ENCODE results near the gene KRTAP20-3.

KRTAP20-3 gene

DNA sequence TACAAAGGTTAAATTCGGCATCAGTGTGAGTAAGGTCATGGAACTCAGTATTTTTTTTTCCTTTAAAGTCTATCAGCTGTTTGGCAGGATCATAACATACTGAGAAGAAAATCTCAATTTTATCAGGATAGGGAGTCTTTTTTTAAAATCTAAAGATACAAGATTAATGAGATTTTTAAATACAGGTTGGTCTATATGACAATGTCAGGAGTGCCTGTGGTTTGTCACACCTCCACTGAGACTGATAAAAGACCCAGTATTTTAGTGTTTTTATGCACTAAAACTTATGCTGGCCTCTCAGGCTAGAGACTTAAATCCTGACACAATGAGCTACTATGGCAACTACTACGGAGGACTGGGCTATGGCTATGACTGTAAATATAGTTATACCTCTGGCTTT is at the start of gene KRTAP20-3:
KRTAP20-3 (plus strand) TSS at position 301 of the 400 bp plus-strand sequence.
- DNase-seq, result no peak

GRCh38 chr21:30598802-30599201 is 43.9 kb upstream of the KRTAP20-3 start, which contains the start of gene KRTAP6-2:
KRTAP6-2 (minus strand) TSS chr21:30598902; CDS start chr21:30598874, 28 bp downstream.
- no peak for DNase-seq

DNA sequence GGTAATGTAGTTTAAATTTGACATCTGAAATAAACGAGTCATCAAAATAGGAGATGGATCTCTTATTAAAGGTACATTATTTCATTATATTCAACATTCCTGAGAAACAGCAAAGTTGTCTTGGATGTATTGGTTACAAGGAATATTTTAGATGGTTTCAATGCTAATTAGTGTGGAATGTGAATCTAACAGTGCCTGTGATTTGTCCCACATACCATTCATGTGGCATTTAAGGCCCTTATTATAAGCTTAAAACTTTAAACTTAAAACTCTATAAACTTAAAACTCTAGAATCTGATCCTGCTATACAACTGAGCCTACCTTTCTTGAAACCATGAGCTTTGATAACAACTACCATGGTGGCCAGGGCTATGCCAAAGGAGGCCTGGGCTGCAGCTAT is 41.9 kb upstream of the KRTAP20-3 start, which contains the start of gene KRTAP22-1:
KRTAP22-1 (plus strand) TSS at position 301 of the 400 bp plus-strand sequence.
- DNase-seq, result no peak

- DNase-seq, result no peak
These were observed 36.7 kb upstream of the KRTAP20-3 start for GRCh38 chr21:30605968-30606367.

DNA sequence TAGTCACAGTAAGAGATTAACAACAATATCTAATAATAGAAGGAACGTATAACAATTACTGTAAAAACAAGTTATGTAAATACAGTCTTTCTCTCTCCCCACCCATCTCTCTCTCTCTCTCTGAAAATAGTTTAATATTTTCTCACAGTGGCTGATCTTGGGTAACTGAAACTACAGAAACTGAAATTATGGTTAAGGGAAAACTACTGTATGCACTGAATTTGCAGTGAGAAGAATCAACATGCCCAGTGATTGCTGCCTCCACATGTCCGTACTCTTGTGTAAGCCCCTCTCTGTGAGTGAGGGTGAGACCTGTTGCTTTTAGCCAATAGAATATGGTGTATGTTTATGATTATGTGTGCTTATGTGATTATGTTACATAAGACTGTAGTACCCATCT is 30.5 kb upstream of the KRTAP20-3 start:
- DNase-seq, result no peak

GRCh38 chr21:30613836-30614235 is 28.8 kb upstream of the KRTAP20-3 start, which contains the start of gene KRTAP6-1:
KRTAP6-1 (minus strand) TSS chr21:30613930; CDS start chr21:30613904, 26 bp downstream.
- DNase-seq, result no peak

DNA sequence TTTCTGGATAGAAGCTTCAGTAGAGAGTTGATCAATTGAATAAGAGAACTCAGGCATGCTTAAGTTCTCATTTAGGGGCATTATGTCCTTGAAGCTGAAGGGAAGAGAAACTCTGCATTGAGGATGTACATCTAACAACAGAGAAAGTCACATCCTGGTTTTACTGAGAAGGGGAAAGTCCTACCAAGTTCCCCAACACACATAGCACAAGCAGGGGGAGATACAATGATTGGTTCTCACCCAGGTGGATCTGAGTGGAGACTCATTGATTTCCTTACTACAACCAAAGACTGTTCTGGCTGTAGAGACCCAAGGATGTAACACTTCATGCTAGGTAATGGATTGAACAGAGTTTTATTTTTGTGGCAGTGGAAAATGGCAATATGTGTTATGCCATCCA is 27.5 kb upstream of the KRTAP20-3 start:
- no peak for DNase-seq

DNA sequence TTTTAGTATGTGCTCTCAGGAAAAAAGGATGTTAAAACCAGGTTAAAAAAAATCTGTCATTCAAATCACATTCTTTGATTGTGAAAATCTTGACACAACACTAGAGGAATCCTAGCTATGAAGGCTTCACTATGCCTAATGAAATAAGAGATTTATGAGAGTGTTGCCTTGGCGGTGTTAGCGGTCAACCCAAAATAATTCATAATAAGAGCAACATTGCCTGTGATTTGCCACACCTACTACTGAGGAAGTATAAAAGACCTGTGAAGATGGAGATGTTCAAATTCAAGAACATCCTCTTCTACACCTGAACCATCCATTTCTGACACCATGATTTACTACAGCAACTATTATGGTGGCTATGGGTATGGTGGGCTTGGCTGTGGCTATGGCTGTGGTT is 26.5 kb upstream of the KRTAP20-3 start, which contains the start of gene KRTAP20-1:
KRTAP20-1 (plus strand) TSS at position 301 of the 400 bp plus-strand sequence; CDS start at position 331, 30 bp downstream.
- no peak for DNase-seq

DNA sequence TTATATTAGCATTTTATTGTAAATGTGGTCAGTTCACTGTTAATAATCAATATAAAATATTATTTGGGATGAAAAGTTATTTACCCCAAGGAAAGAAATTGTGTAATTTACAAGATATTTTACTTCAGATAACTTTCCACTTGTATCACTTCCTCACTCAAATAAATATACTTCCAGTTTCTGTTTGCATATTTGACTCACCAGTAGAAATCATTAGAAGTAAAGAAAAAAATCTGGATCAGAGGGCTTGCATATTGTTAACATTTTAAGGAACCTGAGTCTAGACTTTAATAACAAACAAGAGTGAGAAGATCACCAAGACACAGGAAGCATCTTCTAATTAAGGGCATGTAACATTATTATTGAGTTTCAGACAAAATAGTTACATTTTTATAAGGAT is 22.6 kb upstream of the KRTAP20-3 start:
- no peak for DNase-seq

DNA sequence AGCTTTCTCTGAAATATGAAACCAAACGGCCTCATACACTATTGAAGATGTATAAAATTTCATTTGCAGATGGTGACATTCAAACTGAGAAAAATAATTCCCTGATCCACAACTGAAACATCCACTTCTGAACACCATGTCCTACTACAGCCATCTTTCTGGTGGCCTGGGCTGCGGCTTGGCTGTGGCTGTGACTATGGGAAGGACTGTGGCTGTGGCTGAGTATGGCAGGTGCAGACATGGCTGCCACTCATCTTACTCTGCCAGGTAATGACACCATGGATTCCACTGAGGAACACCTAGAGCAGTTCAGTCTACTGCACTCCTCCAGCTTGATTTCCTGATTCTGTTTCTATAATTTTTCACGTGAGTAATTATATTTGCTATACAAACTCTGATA is 22.1 kb upstream of the KRTAP20-3 start, which contains the start of gene KRTAP20-4:
KRTAP20-4 (plus strand) TSS at position 106 of the 400 bp plus-strand sequence.
- DNase-seq, result no peak

DNA sequence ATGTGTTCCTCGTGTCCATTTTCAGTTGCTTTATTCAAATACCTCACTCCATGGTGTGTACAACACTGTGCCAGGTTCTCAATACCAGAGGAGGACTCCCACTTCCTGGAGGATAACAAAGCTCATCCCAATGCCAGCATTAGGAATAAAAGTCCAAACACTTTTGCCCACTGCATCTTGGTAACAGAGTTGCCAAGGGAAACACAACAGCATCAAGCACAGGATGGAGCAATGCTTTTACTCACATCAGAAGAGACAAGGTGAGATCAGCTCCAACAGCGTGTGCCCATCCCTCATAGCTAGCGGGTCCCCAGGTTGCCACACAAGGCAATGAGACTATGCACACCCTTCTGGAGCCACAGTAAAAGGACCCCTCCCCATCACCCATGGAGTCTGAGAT is 19.3 kb upstream of the KRTAP20-3 start:
- no peak for DNase-seq

DNA sequence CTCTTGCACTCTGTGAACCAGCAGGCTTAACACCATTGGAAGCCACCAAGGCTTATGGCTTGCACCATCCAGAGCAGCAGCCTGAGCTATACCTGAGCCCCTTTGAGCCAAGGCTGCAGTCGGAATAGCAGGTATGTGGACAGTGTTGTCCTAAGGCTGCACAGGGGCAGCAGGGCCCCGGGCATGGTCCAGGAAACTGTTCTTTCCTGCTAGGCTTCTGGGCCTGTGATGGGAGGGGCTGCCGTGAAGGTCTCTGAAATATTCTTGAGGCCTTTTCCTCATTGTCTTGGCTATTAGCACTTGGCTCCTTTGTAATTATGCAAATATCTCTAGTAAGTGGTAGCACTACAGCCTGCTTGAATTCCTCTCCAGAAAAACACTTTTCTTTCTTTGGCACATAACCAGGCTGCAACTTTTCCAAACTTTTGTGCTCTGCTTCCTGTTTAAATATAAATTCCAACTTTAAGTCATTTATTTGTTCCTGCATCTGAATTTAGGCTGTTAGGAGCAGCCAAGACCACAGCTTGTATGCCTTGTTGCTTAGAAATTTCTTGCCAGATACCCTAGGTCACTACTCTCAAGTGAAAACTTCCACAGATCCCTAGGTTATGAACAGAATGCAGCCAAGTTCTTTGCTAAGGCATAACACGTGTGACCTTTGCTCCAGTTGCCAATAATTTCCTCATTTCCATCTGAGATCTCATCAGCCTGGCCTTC is 17.1 kb upstream of the KRTAP20-3 start:
- no peak for DNase-seq

- no peak for DNase-seq
These were observed 14.6 kb upstream of the KRTAP20-3 start for GRCh38 chr21:30628109-30628508.

DNA sequence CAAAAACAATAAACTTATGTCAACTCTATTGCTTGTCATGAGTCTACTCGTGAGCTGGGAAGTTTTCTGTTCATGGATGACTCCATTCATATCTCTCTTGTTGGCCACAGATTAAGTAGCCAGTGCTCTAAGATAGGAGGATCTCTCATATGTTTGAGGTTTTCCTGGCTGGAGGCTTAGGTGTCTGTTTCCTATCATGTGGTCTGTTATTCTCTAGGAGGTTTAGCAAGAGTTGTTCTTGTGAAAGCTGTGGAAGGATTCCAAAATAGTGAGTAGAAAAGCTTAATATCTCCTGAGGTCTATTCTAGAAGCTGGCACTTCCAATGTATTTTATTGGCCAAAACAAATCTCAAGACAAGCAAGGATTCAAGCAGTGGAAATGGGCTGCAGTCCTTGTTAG is 13.5 kb upstream of the KRTAP20-3 start:
- DNase-seq, result no peak

DNA sequence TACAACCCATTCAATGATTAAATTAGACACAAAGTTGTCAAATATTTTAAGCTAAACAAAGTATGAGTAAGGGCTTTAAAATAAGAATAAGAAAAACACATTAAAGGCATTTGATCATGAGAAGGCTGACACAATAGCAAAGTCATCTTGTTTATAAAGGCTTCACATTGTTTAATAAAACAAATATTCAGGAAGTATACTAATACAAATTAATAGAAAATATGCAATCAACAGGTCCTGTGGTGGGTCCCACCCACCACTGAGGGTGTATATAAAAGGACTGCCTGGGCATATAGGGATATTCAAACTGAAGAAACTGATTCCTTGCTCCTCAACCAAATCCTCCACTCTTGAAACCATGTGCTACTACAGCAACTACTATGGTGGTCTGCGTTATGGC is 7.8 kb upstream of the KRTAP20-3 start, which contains the start of gene KRTAP20-2:
KRTAP20-2 (plus strand) TSS at position 301 of the 400 bp plus-strand sequence; CDS start at position 359, 58 bp downstream.
- no peak for DNase-seq

DNA sequence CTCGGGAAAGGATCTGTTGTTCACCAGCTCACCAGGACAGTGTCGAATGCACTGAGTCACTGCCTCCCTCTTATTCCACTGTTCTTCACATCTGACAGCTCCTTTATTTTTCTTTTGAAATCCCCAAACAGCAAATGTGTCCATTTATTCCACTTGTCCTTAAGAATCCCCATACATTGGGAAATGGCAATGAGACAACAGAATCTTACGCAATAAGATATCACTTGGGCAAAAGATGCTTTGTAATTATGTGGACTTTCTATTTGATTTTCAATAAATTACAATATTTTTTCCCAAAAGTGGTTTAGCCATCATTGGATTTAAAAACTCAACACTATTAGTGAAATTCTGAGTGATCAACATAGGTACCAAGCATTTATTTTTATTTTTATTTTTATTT is 4.0 kb upstream of the KRTAP20-3 start:
- no peak for DNase-seq

DNA sequence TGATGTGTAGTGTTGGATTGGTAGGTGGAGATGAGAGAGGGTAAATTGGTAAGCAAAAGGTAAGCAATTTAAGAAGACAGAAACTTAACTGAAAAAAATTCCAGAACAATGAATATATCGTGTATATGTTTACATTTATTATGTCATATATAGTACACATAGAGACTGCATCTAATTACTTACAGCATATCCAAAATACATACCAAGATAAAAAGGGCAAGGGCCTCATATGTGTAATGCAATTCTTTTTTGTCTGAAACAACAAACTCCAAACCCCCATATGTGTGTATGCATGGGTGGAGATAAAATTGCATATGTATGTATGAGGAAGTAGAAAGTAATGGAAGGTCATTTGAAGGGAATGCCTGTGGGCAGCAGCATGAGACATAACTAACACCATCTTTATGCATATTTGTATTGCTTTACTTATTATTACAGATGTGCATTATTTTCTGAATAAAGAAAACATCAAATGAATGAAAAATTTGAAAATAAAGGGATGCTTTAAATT is 4.3 kb downstream of the KRTAP20-3 start:
- no peak for DNase-seq

DNA sequence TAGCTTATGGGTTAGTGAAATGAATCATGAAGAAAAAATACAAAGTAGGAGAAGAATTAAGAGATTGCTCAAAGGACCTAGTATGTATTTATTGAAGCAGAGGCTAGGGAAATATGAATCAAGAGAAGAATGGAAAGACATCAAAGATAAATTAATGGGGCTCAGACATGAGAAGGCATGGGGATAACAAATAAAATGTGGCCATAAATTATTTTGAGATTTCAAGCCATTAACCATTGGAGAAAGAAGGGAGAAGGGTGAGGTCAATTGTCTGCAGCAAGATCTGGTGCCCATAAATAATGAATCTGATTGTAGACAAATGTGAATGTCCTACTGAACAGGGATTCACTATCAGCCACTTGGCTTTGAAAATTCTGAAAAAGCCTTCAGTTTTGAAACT is 10.2 kb downstream of the KRTAP20-3 start:
- no peak for DNase-seq

GRCh38 chr21:30668776-30669175 is 26.1 kb downstream of the KRTAP20-3 start:
- DNase-seq, result no peak

GRCh38 chr21:30672985-30673650 is 30.5 kb downstream of the KRTAP20-3 start:
- DNase-seq, result no peak

DNA sequence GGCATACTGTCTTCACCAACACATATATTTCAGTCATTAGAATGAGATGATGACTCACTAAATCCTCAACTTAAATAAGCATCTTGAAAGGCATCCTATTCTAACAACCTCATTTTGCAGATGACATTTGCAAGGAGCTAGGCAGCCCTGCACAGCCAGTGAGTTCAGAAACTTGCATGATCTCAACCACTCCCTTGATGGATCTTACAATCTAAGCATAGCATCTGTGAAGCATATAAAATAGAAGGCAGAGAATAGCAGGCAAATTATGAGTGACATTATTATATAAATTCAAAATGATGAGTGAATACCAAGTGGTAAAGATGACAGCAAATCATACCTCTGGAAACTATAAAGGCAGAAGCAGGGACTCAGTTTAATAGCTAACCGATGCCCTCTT is 31.6 kb downstream of the KRTAP20-3 start:
- peak in 13 of 56 donors; percentile 1 to 57 (median 5) for DNase-seq

DNA sequence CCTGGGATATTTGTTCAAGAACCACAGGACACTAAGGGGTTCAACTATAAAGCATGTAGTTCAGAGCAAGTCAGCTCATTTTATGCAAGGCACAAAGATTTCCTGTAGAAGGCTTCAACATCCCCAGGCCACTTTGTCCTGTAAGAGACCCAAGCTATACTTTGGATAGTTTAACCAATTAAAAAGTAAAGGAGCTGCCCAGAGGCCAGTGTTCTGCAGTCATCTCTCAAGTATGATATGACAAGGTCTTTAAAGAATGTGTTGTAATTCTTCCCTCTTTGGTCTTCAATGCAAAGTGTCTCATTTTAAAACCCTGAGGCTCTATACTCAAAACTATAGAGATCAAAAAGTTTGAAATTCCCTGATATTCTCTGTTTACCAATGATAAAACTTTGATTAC is 34.1 kb downstream of the KRTAP20-3 start:
- no peak for DNase-seq
